Stimulated activated CD8-positive, alpha-beta memory T cell treated with anti-CD3 and anti-CD28 coated beads, Interleukin-15, amount 100 ng/mL, for 4 hours (primary cell): ENCODE data around the gene CD274.
"Not testable (repeated sequence)": the region's sequence is repeated elsewhere in the genome, so short reads cannot be mapped to it uniquely, and the experiment has no call there.

Source experiments
- DNase-seq, 2 donors: peaks; one replicate each; pipeline ENCODE4 v3.0.0-alpha.2; 2020; ENCODE audit warnings: low read depth in 2 of 2

Gene CD274

GRCh38 chr9:5466766-5467165 lies 16.4 kb downstream of the CD274 start:
- DNase-seq, result no peak

GRCh38 chr9:5468850-5469249 lies 18.5 kb downstream of the CD274 start:
- DNase-seq, result no peak

DNA sequence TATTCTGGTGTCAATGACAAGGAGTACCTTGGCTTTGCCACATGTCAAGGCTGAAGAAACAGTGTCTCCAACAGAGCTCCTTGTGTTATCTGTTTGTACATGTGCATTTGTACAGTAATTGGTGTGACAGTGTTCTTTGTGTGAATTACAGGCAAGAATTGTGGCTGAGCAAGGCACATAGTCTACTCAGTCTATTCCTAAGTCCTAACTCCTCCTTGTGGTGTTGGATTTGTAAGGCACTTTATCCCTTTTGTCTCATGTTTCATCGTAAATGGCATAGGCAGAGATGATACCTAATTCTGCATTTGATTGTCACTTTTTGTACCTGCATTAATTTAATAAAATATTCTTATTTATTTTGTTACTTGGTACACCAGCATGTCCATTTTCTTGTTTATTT lies 19.8 kb downstream of the CD274 start:
- DNase-seq, result no peak

DNA sequence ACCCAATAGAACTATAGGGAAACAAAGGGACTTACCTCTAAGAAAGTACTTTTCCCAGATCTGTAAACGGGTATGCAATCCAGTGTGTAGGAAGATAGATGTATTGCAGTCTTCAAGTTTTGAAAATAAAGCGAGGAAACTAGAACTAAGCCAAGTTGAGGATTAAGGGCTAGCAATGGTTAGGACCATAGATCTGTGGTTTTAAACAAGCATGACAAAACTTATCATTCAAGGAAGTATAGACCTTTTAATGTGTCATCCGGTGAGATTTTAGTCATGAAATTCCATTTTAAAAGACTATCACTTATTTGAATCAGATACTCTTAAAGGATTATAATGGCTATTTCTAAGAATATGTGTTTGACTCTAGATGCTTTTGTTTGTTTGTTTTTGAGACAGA lies 20.5 kb downstream of the CD274 start:
- no peak for DNase-seq

- not testable (repeated sequence) for DNase-seq
Observed at GRCh38 chr9:5475611-5476010, 25.3 kb downstream of the CD274 start.

GRCh38 chr9:5478206-5478605 lies 27.9 kb downstream of the CD274 start:
- no peak for DNase-seq

- DNase-seq, result no peak
Observed at GRCh38 chr9:5479994-5480694, 29.8 kb downstream of the CD274 start.

DNA sequence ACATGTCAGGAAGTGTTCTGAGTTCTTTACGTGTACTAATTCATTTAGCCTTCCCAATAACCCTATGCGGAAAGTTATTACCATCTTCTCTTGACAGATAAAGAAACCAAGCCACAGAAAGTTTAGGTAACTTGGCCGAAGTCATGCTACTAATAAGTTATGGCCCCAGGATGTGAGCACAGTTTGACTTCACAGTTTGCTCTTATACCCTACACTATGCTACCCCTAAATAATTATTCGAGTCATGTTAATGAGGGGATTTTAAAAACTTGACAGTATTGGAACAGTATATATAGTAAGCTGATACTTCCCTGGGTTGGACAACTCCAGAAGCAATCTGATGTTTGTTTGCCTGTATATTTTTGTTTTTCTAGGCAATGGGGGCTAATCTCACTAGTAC lies 30.6 kb downstream of the CD274 start:
- DNase-seq, result no peak

- no peak for DNase-seq
Observed at GRCh38 chr9:5481322-5482040, 31.1 kb downstream of the CD274 start.

GRCh38 chr9:5482194-5482593 lies 31.9 kb downstream of the CD274 start:
- no peak for DNase-seq

GRCh38 chr9:5483306-5483705 lies 33.0 kb downstream of the CD274 start:
- no peak for DNase-seq

DNA sequence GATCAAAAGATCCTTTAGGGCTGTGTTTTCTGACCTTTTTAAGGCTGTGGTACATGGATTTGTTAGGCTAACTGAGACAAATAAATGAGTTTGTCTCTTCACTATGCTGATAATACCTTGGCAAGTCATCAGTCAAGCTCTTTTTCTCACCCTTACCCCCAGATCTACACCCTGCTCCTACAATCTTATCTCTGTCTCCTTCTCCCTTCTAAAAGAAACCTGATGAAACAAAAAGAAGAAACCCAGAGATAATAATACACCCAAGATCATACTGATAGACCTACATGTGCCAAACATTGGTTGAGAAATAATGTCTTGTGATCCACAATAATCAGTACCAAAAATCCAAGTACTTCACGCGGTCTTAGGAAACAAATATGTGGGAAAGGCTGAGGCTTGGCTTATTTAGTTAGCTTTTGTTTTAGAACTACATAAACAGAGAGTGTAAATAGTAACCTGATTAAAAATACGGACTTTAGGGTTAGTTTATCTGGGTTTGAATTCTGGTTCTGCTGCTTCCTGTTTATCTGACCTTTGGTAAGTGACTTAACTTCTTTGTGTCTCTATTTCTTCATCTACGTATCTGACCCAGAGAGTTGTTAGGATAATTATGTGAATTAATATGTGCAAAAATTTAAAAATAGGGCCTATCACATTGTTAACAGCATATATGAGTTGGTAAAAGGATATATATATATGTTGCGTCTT lies 35.2 kb downstream of the CD274 start:
- no peak for DNase-seq

- no peak for DNase-seq
Observed at GRCh38 chr9:5486988-5487387, 36.6 kb downstream of the CD274 start.

GRCh38 chr9:5488221-5489008 lies 38.1 kb downstream of the CD274 start:
- DNase-seq, result no peak

DNA sequence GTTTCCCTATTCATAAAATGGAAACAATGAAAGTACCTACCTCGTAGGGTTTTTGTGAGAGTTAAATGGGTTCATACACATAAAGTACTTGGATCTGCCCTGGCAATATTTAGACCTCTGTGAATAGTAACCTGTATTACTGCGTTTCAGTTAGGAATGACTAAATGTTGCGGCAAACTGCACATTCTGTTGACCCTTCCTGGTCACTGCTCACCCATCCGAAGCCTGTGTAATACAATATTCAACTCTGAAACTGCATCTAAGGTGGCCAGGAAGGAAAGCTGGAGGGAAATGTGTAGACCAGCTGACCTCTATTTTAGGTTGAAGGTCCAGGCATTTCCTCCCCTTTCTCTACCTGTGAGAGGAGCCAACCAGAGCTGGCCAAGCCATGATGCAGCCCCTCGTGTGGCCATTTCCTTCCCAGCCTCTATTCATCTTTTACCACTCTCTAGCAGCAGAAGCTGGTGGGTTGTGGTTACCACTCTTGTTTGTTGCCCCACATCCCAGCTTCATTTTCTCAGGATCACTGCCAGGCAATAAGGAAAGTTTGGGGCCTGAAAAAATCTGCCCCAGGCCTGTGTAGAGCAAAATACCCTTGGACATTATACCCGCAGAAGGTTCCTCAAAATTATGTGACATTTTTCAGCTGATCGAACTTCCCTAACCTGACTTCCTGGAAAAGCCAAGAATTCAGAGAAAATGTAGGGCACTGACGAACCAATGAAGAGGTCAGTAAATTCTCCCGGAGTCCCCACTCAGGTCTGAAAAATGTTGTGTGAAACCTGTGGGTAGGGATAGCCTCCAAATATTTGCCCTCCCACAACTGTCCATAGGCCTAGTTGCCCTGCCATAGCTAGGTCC lies 39.5 kb downstream of the CD274 start:
- DNase-seq, result no peak

- DNase-seq, result no peak
Observed at GRCh38 chr9:5492965-5493678, 42.8 kb downstream of the CD274 start.

- DNase-seq, result no peak
Observed at GRCh38 chr9:5493679-5494511, 43.6 kb downstream of the CD274 start.

DNA sequence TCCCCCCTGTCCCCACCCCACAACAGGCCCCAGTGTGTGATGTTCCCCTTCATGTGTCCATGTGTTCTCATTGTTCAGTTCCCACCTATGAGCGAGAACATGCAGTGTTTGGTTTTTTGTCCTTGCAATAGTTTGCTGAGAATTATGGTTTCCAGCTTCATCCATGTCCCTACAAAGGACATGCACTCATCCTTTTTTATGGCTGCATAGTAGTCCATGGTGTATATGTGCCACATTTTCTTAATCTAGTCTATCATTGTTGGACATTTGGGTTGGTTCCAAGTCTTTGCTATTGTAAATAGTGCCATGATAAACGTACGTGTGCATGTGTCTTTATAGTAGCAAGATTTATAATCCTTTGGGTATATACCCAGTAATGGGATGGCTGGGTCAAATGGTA lies 44.4 kb downstream of the CD274 start:
- not testable (repeated sequence) for DNase-seq

- DNase-seq, result no peak
Observed at GRCh38 chr9:5499157-5499556, 48.8 kb downstream of the CD274 start.
